Measurements from ENCODE around the gene NPHS1.

NPHS1 gene

DNA sequence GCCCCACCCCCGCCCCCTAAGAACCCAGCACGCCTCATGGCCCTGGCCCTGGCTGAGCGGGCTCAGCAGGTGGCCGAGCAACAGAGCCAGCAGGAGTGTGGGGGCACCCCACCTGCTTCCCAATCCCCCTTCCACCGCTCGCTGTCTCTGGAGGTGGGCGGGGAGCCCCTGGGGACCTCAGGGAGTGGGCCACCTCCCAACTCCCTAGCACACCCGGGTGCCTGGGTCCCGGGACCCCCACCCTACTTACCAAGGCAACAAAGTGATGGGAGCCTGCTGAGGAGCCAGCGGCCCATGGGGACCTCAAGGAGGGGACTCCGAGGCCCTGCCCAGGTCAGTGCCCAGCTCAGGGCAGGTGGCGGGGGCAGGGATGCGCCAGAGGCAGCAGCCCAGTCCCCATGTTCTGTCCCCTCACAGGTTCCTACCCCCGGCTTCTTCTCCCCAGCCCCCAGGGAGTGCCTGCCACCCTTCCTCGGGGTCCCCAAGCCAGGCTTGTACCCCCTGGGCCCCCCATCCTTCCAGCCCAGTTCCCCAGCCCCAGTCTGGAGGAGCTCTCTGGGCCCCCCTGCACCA, 65.0 kb downstream of the NPHS1 start:
- no peak for DNase-seq (ENCODE audit: low spot score)

GRCh38 chr19:35786299-35787160, 65.8 kb downstream of the NPHS1 start:
- DNase-seq (ENCODE audit: low spot score) = no peak

DNA sequence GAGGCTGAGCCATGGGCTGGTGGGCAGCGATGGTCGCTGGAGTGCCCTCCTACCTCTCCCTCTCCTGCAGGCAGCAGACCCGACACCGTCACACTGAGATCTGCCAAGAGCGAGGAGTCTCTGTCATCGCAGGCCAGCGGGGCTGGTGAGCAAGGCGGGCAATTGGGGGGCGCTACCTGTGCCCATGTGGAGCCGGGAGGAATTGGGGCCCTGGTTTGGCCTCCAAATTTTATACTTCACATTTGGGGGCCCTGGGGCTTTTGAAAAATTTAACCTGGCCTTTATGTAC, 67.0 kb downstream of the NPHS1 start:
- no peak for DNase-seq (ENCODE audit: low spot score)

DNA sequence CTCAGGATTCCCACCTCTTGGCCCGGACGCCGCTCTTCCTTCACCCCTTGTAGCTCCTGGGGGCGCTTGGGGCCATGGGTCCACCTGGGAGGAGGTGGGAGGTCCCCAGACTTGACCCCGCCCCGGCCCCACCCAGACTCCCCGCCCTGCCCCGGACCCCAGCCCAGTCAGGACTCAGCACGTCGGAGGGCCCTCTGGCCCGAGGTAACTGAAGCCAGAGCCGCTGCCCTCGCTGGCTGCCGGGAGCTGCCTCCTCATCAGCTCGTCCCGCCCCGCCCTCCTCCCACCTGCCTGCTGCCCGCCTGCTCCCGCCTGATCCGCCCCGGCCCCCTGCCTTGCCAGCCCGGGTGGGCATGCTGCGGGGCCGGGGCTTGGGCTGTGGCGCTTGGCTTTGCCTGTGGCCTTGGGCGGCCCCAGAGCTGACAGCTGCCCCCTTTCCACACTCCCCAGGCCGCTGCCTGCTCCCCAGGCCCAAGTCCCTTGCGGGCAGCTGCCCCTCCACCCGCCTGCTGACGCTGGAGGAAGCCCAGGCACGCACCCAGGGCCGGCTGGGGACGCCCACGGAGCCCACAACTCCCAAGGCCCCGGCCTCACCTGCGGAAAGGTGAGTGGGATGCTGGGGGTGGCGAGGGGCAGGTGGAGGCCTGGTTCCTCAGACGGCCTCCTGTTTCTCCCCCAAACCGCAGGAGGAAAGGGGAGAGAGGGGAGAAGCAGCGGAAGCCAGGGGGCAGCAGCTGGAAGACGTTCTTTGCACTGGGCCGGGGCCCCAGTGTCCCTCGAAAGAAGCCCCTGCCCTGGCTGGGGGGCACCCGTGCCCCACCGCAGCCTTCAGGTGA, 67.6 kb downstream of the NPHS1 start:
- DNase-seq (ENCODE audit: low spot score) = no peak

DNA sequence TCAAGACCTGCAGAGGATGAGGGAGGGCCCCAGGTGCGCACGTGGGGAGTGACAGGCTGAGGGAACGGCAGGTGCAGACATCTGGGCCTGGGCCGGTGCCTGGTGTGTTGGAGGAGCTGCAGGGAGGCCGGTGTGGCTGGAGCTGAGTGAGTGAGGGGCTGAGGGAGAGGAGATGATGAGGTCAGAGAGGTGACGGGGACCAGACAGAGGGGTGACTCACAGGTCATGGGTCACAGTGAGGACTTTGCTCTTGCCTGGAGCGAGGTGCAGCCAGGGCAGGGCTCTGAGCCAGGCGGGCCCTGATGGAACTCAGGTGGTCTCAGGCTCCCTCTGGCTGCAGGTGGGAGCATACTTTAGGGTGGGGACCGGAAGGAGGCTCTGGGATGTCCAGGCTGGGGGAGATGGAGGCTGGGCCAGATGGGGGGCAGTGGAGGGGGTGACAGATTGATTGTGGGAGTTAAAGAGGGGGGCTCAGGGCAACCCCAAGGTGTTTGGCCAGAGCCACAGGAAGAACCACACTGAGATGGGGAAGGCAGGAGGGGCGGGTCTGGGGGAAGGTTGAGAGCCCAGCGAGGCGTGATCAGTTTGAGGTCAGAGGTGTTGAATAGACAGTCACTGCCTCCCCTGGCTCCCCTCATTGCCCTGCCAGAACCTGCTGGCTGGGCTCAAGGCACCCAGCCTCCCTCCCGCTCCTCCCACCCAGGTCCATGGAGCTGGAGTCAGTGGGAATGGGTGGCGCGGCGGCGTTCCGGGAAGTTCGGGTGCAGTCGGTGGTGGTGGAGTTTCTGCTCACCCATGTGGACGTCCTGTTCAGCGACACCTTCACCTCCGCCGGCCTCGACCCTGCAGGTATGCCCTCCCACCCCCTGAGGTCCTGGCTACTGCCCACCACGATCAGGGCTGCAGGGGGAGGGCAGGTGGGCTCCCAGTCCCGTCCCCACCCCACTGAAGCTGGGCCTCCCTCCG, 68.6 kb downstream of the NPHS1 start:
- DNase-seq (ENCODE audit: low spot score) = no peak

- DNase-seq (ENCODE audit: low spot score) = no peak
Measured at GRCh38 chr19:35782589-35782988, 69.7 kb downstream of the NPHS1 start.

- DNase-seq (ENCODE audit: low spot score) = no peak
Measured at GRCh38 chr19:35781650-35782049, 70.7 kb downstream of the NPHS1 start.

DNA sequence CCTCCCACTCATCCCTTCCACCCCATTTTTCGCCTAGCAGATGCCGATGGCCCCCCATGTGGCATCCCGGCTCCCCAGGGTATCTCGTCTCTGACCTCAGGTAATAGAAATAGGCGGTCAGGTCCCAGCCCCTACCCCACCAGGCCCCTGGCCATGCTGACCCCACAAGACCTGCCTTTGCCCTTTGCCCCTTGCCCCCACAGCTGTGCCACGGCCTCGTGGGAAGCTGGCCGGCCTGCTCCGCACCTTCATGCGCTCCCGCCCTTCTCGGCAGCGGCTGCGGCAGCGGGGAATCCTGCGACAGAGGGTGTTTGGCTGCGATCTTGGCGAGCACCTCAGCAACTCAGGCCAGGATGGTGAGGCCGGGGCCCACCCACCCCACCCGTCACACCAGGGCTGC, 71.6 kb downstream of the NPHS1 start:
- DNase-seq (ENCODE audit: low spot score) = no peak

GRCh38 chr19:35780058-35780457, 72.2 kb downstream of the NPHS1 start:
- no peak for DNase-seq (ENCODE audit: low spot score)

GRCh38 chr19:35779033-35779432, 73.3 kb downstream of the NPHS1 start:
- no peak for DNase-seq (ENCODE audit: low spot score)

DNA sequence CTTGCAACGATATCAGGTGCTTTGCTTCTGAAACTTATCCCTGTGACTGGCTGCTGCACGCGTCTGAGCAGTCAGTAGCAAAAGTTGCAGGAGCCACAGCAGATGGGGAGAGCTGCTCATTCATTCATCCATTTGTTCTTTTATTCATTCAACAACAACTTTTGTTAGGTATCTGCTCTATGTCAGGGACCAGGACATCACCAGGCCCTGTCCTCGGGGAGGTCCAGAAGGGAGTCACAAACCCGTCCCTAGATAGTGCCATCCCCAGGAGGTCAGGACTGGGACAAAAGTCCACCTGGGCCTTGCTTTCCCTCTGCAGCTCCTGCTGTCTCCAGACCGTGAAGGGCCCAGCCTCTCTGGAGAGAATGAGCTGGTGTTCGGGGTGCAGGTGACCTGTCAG, 74.3 kb downstream of the NPHS1 start:
- DNase-seq (ENCODE audit: low spot score) = no peak

GRCh38 chr19:35777086-35777841, 75.0 kb downstream of the NPHS1 start:
- no peak for DNase-seq (ENCODE audit: low spot score)

DNA sequence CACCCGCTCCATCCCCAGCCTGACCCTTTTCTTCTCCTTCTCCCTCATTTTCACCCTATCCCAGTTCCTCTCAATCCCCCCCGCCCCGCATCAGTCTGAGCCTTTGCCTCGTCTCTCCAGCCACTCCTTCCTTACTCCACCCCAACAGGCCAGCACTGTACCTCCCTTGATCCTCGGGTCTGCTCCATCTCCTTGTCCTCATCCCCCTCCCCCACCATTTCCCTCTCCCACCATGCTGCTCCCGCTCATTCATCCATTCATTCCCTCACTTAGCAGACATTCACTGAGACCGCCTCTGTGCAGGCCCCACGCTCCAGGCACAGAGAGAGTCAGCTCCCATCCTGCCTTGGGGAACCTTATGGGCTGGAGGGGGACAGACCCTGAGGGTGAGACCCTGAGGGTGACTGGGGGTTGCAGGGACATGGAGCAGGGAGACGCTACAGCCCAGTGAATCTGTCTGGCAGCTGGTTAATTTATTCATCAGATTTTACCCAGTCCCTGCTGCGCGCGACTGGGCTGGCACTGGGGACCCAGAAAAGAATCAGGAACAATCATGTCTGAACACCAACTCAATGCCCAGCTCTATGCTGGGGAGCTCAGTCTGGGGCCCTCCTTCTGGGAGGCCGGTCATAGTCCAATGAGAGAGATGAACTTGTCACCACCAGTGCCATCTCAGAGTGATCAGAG, 76.1 kb downstream of the NPHS1 start:
- DNase-seq (ENCODE audit: low spot score) = no peak
